IMR-90 (cell line): Measurements from ENCODE around the gene LRRC8B. TPM values are rescaled to one million over a fixed set of nuclear protein-coding genes. Genes with fewer than 3 reads are reported as not detected.

Experiments
- MAFK ChIP-seq: IDR thresholded peaks from 2 replicates; pipeline ENCODE4 v1.6.1; 2012; ENCODE audit warnings: low read depth, low read length, improper control_type of control experiment
- polyA plus RNA-seq, 3 experiments: library from polyadenylated mRNA; depleted of rRNA; stranded (reverse); fragments of >200 nt; gene quantifications; 2 replicates each; pipeline ENCODE4 v1.2.3, GENCODE V29; 2012; ENCODE audit warnings: low replicate concordance in 1 of 3
- total RNA-seq: library from RNA; depleted of rRNA; stranded (reverse); fragments of >200 nt; gene quantifications from 2 replicates; pipeline ENCODE4 v1.2.3, GENCODE V29; 2012
- TF ChIP-seq, protein P1 (sequence below): conservative IDR thresholded peaks from 2 replicates; pipeline ENCODE4 v1.5.1; 2012; ENCODE audit warnings: mild to moderate bottlenecking, low read depth, low read length, improper control_type of control experiment
- TF ChIP-seq, protein P2 (sequence below): fragments of 150-350 bp; IDR thresholded peaks from 2 replicates; pipeline ENCODE4 v1.6.1; 2016; ENCODE audit warnings: low read depth, mild to moderate bottlenecking, low read length, moderate library complexity, borderline replicate concordance

Gene LRRC8B
- total and polyA plus RNA-seq, 2 of the 4 experiments (the other 2 are of a cell fraction): 0.74 to 1.8 TPM

DNA sequence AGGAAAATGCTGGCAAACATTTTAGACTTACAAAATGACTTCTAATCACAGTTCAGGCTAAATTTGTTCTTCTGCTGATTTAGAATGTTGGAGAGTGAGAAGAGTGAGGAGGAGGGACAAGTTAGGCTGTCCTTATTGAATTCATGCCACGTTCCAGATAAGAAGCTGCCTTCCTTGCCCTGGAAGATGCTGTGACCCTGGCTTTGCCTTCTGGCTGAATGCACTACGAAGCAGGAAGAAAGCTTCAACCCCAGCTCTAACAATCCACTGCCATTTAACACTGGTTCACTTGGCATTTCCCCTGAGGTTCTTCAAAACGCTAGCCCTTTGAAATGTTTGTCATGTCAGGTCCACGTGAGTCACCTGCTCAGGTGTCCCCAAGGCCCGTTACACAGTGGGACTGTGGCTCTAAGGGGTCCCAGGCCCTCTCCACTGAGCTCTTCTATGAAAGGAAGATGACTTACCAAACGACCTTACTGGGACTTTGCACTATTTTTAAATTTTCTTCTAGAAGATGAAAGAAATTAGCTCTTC, 78.3 kb downstream of the LRRC8B start (continued):
- TF ChIP-seq, protein P1, sequence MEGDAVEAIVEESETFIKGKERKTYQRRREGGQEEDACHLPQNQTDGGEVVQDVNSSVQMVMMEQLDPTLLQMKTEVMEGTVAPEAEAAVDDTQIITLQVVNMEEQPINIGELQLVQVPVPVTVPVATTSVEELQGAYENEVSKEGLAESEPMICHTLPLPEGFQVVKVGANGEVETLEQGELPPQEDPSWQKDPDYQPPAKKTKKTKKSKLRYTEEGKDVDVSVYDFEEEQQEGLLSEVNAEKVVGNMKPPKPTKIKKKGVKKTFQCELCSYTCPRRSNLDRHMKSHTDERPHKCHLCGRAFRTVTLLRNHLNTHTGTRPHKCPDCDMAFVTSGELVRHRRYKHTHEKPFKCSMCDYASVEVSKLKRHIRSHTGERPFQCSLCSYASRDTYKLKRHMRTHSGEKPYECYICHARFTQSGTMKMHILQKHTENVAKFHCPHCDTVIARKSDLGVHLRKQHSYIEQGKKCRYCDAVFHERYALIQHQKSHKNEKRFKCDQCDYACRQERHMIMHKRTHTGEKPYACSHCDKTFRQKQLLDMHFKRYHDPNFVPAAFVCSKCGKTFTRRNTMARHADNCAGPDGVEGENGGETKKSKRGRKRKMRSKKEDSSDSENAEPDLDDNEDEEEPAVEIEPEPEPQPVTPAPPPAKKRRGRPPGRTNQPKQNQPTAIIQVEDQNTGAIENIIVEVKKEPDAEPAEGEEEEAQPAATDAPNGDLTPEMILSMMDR: no peak
- TF ChIP-seq, protein P2, sequence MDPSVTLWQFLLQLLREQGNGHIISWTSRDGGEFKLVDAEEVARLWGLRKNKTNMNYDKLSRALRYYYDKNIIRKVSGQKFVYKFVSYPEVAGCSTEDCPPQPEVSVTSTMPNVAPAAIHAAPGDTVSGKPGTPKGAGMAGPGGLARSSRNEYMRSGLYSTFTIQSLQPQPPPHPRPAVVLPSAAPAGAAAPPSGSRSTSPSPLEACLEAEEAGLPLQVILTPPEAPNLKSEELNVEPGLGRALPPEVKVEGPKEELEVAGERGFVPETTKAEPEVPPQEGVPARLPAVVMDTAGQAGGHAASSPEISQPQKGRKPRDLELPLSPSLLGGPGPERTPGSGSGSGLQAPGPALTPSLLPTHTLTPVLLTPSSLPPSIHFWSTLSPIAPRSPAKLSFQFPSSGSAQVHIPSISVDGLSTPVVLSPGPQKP: no peak
- TF ChIP-seq MAFK: no peak
